Measurements from ENCODE around the gene DYNLT3. TPM values are rescaled to one million over a fixed set of nuclear protein-coding genes. Genes with fewer than 3 reads are reported as not detected.

The DYNLT3 gene
- polyA plus RNA-seq, 1 donor (not counting 4 experiments of a cell fraction or from before 2014, with no cell fraction given), result 37.3 TPM

- no peak for TF ChIP-seq CTCF (optimal IDR thresholded peaks at IDR 0.05 in 1 of 3, IDR thresholded peaks at IDR 0.05 in 1 of 3, conservative IDR thresholded peaks at IDR 0.05 in 1 of 3; ENCODE audit: extremely low read depth in 1 of 3, insufficient read depth in 2 of 3, low read length in 3 of 3)
- TF ChIP-seq EZH2 (IDR thresholded peaks at IDR 0.05; ENCODE audit: low read length), result no peak
- Histone ChIP-seq H3K27me3 (ENCODE audit: control insufficient read depth, extremely low read depth, insufficient read depth, low read length) (no peaks in the 10 kb centered on the region), H3K9me3 (ENCODE audit: control insufficient read depth, low read depth, low read length) (no peaks in the 10 kb centered on the region), H3K79me2 (ENCODE audit: control insufficient read depth, insufficient read depth, low read length) (no peaks in the 10 kb centered on the region), H3K36me3 (ENCODE audit: control insufficient read depth in 2 of 2, extremely low read depth in 1 of 2, insufficient read depth in 2 of 2, low read length in 2 of 2) (no peaks in the 10 kb centered on the region), H3K4me1 (ENCODE audit: control insufficient read depth, extremely low read depth, insufficient read depth, low read length) (no peaks in the 10 kb centered on the region), H3K9me1 (ENCODE audit: control insufficient read depth, extremely low read depth, insufficient read depth, low read length) (no peaks in the 10 kb centered on the region), H3K4me2 (ENCODE audit: control insufficient read depth, extremely low read depth, insufficient read depth, low read depth, low read length) (no peak overlapping the region), H4K20me1 (ENCODE audit: control insufficient read depth, extremely low read depth, insufficient read depth, low read length) (no peaks in the 10 kb centered on the region), H3K27ac (ENCODE audit: control insufficient read depth, insufficient read depth, low read length) (no peak overlapping the region), H2AFZ (ENCODE audit: control insufficient read depth, low read length) (no peak overlapping the region), H3K9ac (ENCODE audit: control insufficient read depth, extremely low read depth, insufficient read depth, low read length) (no peak overlapping the region), H3K4me3 (ENCODE audit: control insufficient read depth in 2 of 3, extremely low read depth in 1 of 3, insufficient read depth in 2 of 3, low read depth in 1 of 3, low read length in 3 of 3) (no peak overlapping the region)
- FAIRE-seq (no peak), DNase-seq (ENCODE audit: low read depth, low spot score) (no peak)
- dilution Hi-C loops (cut with MboI; ENCODE audit: extremely low pct_ligation_motif_present, low sequenced_read_pairs), result no loop called here
Observed at GRCh38 chrX:37796805-37797204, 50.6 kb downstream of the DYNLT3 start.

- Histone ChIP-seq H3K9ac (ENCODE audit: control insufficient read depth, extremely low read depth, insufficient read depth, low read length) (no peak overlapping the region), H3K4me2 (ENCODE audit: control insufficient read depth, extremely low read depth, insufficient read depth, low read depth, low read length) (no peak overlapping the region), H3K4me3 (ENCODE audit: control insufficient read depth in 2 of 3, extremely low read depth in 1 of 3, insufficient read depth in 2 of 3, low read depth in 1 of 3, low read length in 3 of 3) (no peak overlapping the region), H3K36me3 (ENCODE audit: control insufficient read depth in 2 of 2, extremely low read depth in 1 of 2, insufficient read depth in 2 of 2, low read length in 2 of 2) (no peaks in the 10 kb centered on the region), H2AFZ (ENCODE audit: control insufficient read depth, low read length) (no peak overlapping the region), H3K79me2 (ENCODE audit: control insufficient read depth, insufficient read depth, low read length) (no peaks in the 10 kb centered on the region), H3K27me3 (ENCODE audit: control insufficient read depth, extremely low read depth, insufficient read depth, low read length) (no peaks in the 10 kb centered on the region), H3K9me3 (ENCODE audit: control insufficient read depth, low read depth, low read length) (no peaks in the 10 kb centered on the region), H3K4me1 (ENCODE audit: control insufficient read depth, extremely low read depth, insufficient read depth, low read length) (no peaks in the 10 kb centered on the region), H3K9me1 (ENCODE audit: control insufficient read depth, extremely low read depth, insufficient read depth, low read length) (no peaks in the 10 kb centered on the region), H4K20me1 (ENCODE audit: control insufficient read depth, extremely low read depth, insufficient read depth, low read length) (no peaks in the 10 kb centered on the region), H3K27ac (ENCODE audit: control insufficient read depth, insufficient read depth, low read length) (no peak overlapping the region)
- no peak for FAIRE-seq
- DNase-seq (ENCODE audit: low read depth, low spot score), result no peak
- dilution Hi-C loops (cut with MboI; ENCODE audit: extremely low pct_ligation_motif_present, low sequenced_read_pairs), result no loop called here
- no peak for TF ChIP-seq EZH2 (IDR thresholded peaks at IDR 0.05; ENCODE audit: low read length)
- TF ChIP-seq CTCF (optimal IDR thresholded peaks at IDR 0.05 in 1 of 3, IDR thresholded peaks at IDR 0.05 in 1 of 3, conservative IDR thresholded peaks at IDR 0.05 in 1 of 3; ENCODE audit: extremely low read depth in 1 of 3, insufficient read depth in 2 of 3, low read length in 3 of 3), result no peak
Observed at GRCh38 chrX:37796310-37796709, 51.1 kb downstream of the DYNLT3 start.

Small RNA genes lying within 50 kb of the gene (small RNA-seq; reads per million reads assigned to genes)
- gene RNU6-49P (ENCODE audit: insufficient read length in 3 of 3, low read depth in 3 of 3, low replicate concordance in 1 of 3), result 0 to 1.0 (median 0) reads per million in 3 experiments

Other genes with a start within 250 kb of the DYNLT3 start
- gene XK, start 161.8 kb downstream of the DYNLT3 start, polyA plus RNA-seq, result 0.09 to 0.17 TPM (median 0.16 TPM) in 3 replicates
- gene CYBB, start 67.5 kb downstream of the DYNLT3 start, polyA plus RNA-seq, result 0.03 TPM in 2 of 3 replicates, not detected in the other
- 0.05 to 0.15 TPM (median 0.09 TPM) in 3 replicates for gene SYTL5, start 159.0 kb upstream of the DYNLT3 start, polyA plus RNA-seq

Measured in keratinocyte (primary cell).